PC-9 (cell line): ENCODE data around the gene RYR3.

Source experiments
- EZH2 ChIP-seq: fragments of 200-600 bp; sonication (generic); IDR thresholded peaks from 2 replicates; pipeline ENCODE4 v1.8.0; 2017; ENCODE audit warnings: antibody characterized with exemption, low read depth
- TF ChIP-seq, protein P1 (sequence below): fragments of 200-600 bp; sonication (generic); conservative IDR thresholded peaks from 2 replicates; pipeline ENCODE4 v1.6.1; 2017; ENCODE audit warnings: mixed run types, antibody characterized with exemption, mild to moderate bottlenecking, moderate library complexity

GRCh38 chr15:33468740-33469139, 158.0 kb downstream of the RYR3 start:
- TF ChIP-seq, protein P1, sequence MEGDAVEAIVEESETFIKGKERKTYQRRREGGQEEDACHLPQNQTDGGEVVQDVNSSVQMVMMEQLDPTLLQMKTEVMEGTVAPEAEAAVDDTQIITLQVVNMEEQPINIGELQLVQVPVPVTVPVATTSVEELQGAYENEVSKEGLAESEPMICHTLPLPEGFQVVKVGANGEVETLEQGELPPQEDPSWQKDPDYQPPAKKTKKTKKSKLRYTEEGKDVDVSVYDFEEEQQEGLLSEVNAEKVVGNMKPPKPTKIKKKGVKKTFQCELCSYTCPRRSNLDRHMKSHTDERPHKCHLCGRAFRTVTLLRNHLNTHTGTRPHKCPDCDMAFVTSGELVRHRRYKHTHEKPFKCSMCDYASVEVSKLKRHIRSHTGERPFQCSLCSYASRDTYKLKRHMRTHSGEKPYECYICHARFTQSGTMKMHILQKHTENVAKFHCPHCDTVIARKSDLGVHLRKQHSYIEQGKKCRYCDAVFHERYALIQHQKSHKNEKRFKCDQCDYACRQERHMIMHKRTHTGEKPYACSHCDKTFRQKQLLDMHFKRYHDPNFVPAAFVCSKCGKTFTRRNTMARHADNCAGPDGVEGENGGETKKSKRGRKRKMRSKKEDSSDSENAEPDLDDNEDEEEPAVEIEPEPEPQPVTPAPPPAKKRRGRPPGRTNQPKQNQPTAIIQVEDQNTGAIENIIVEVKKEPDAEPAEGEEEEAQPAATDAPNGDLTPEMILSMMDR: no peak
- TF ChIP-seq EZH2: no peak
